GM18858 (cell line): ENCODE measurements around the gene HEG1.
"Not testable (repeated sequence)": the region's sequence is repeated elsewhere in the genome, so short reads cannot be mapped to it uniquely, and the experiment has no call there.

ENCODE experiments used
- ATAC-seq: cut with Tn5 transposase; IDR thresholded peaks from one replicate; pipeline ENCODE4 v1.9.1; 2021; ENCODE audit not compliant: unreplicated experiment

Gene HEG1

GRCh38 chr3:124963755-124964154 is 92.0 kb downstream of the HEG1 start:
- ATAC-seq, result no peak

GRCh38 chr3:124962403-124962940 is 93.3 kb downstream of the HEG1 start:
- no peak for ATAC-seq

- ATAC-seq, result no peak
Observed at GRCh38 chr3:124960698-124961097, 95.1 kb downstream of the HEG1 start.

- ATAC-seq, result no peak
Observed at GRCh38 chr3:124960105-124960504, 95.7 kb downstream of the HEG1 start.

- ATAC-seq, result not testable (repeated sequence)
Observed at GRCh38 chr3:124957951-124958350, 97.8 kb downstream of the HEG1 start.

GRCh38 chr3:124952282-124952855 is 103.4 kb downstream of the HEG1 start:
- no peak for ATAC-seq

- no peak for ATAC-seq
Observed at GRCh38 chr3:124951511-124952281, 104.1 kb downstream of the HEG1 start.

- no peak for ATAC-seq
Observed at GRCh38 chr3:124950026-124950425, 105.8 kb downstream of the HEG1 start.

GRCh38 chr3:124942613-124943012 is 113.2 kb downstream of the HEG1 start:
- ATAC-seq, result no peak

GRCh38 chr3:124941771-124942170 is 114.0 kb downstream of the HEG1 start:
- ATAC-seq, result no peak

GRCh38 chr3:124939661-124940060 is 116.1 kb downstream of the HEG1 start:
- ATAC-seq, result no peak

- ATAC-seq, result no peak
Observed at GRCh38 chr3:124938896-124939295, 116.9 kb downstream of the HEG1 start.

- ATAC-seq, result no peak
Observed at GRCh38 chr3:124937049-124937448, 118.7 kb downstream of the HEG1 start.

- ATAC-seq, result no peak
Observed at GRCh38 chr3:124935794-124936542, 119.8 kb downstream of the HEG1 start.

GRCh38 chr3:124935264-124935663 is 120.5 kb downstream of the HEG1 start:
- peak; percentile 47 for ATAC-seq

- no peak for ATAC-seq
Observed at GRCh38 chr3:124934577-124934976, 121.2 kb downstream of the HEG1 start, which contains the start of gene MUC13. MUC13 (minus strand) TSS chr3:124934751; CDS start chr3:124934712, 39 bp downstream.

- ATAC-seq, result no peak
Observed at GRCh38 chr3:124928333-124929202, 127.2 kb downstream of the HEG1 start.

- no peak for ATAC-seq
Observed at GRCh38 chr3:124927574-124928045, 128.2 kb downstream of the HEG1 start.

- no peak for ATAC-seq
Observed at GRCh38 chr3:124926426-124927101, 129.2 kb downstream of the HEG1 start.

GRCh38 chr3:124924741-124925140 is 131.1 kb downstream of the HEG1 start:
- ATAC-seq, result no peak
